K562 (cell line): ENCODE results near the gene TRNAU1AP. TPM values are rescaled to one million over a fixed set of nuclear protein-coding genes. Genes with fewer than 3 reads are reported as not detected.

Experiments used
- CAMTA2 ChIP-seq: fragments of 250-450 bp; sonication (Bioruptor Pico); conservative IDR thresholded peaks from 2 replicates; pipeline ENCODE4 v1.5.1; 2022
- ETV5 ChIP-seq: sonication (generic); formaldehyde crosslinking; IDR thresholded peaks from 2 replicates; pipeline ENCODE4 v1.4.0; 2020; ENCODE audit warnings: low read depth, mild to moderate bottlenecking, missing genetic modification reagents
- HMG20B ChIP-seq: fragments of 250-450 bp; sonication (Bioruptor Pico); IDR thresholded peaks from 2 replicates; pipeline ENCODE4 v1.5.0; 2021; ENCODE audit warnings: mild to moderate bottlenecking
- MTA2 ChIP-seq: fragments of 450-650 bp; IDR thresholded peaks from 2 replicates; pipeline ENCODE4 v1.6.1; 2016; ENCODE audit warnings: low read depth
- MTA3 ChIP-seq: fragments of 450-650 bp; formaldehyde crosslinking; IDR thresholded peaks from 2 replicates; pipeline ENCODE4 v1.6.1; 2017; ENCODE audit warnings: mild to moderate bottlenecking, borderline replicate concordance
- NFIC ChIP-seq: fragments of 450-650 bp; IDR thresholded peaks from 2 replicates; pipeline ENCODE4 v1.6.1; 2017; ENCODE audit warnings: mild to moderate bottlenecking, inconsistent platforms
- POLR2B ChIP-seq: fragments of 450-650 bp; IDR thresholded peaks from 2 replicates; pipeline ENCODE4 v1.6.1; 2018; ENCODE audit warnings: low read depth; ENCODE audit not compliant: partially characterized antibody
- SMARCC2 ChIP-seq: fragments of 450-650 bp; IDR thresholded peaks from 2 replicates; pipeline ENCODE4 v1.6.1; 2017; ENCODE audit warnings: antibody characterized with exemption, moderate library complexity, mild to moderate bottlenecking, low read depth
- TCF3 ChIP-seq: sonication (generic); formaldehyde crosslinking; IDR thresholded peaks from 2 replicates; pipeline ENCODE4 v1.4.0; 2020; ENCODE audit warnings: mild to moderate bottlenecking, missing genetic modification reagents
- ZNF12 ChIP-seq: sonication (generic); formaldehyde crosslinking; IDR thresholded peaks from 2 replicates; pipeline ENCODE4 v1.4.0; 2020; ENCODE audit warnings: mild to moderate bottlenecking, missing genetic modification reagents
- ZNF165 ChIP-seq: fragments of 250-450 bp; sonication (Bioruptor Pico); IDR thresholded peaks from 2 replicates; pipeline ENCODE4 v1.4.0; 2020; ENCODE audit warnings: borderline replicate concordance
- ZNF57 ChIP-seq: fragments of 450-650 bp; formaldehyde crosslinking; IDR thresholded peaks from 2 replicates; pipeline ENCODE4 v1.4.0; 2020; ENCODE audit warnings: mild to moderate bottlenecking, moderate library complexity
- polyA plus RNA-seq, 8 experiments: library from polyadenylated mRNA; depleted of rRNA in 4 of 8; stranded (reverse) in 5 of 8; unstranded in 3 of 8; fragments of >200 nt; fragmentation: Nextera tagmentation in 2 of 8; fragmentation: Illumina TruSeq in 1 of 8; extraction: Ambion mirVana in 2 of 8; extraction: Trizol in 1 of 8; gene quantifications; 2 replicates each; pipeline versions ENCODE4 v1.2.1 to v1.2.3, GENCODE V29; 2011 to 2014; ENCODE audit warnings: inconsistent platforms in 1 of 8, missing spikeins in 1 of 8
- total RNA-seq, 7 experiments: library from RNA; depleted of rRNA in 6 of 7; stranded (reverse); fragments of >200 nt in 6 of 7; fragmentation: Illumina TruSeq in 2 of 7; extraction: Trizol in 2 of 7; gene quantifications; 2 replicates each; pipeline versions ENCODE4 v1.2.1 to v1.2.3, GENCODE V29; 2011 to 2021; ENCODE audit warnings: low replicate concordance in 1 of 7
- TF ChIP-seq, protein P1 (sequence below): fragments of 450-650 bp; IDR thresholded peaks from 2 replicates; pipeline ENCODE4 v1.6.1; 2017; ENCODE audit warnings: antibody characterized with exemption, mild to moderate bottlenecking
- TF ChIP-seq, protein P2 (sequence below): fragments of 450-650 bp; IDR thresholded peaks from 2 replicates; pipeline ENCODE4 v1.7.1; 2018; ENCODE audit warnings: mild to moderate bottlenecking, low read depth; ENCODE audit not compliant: partially characterized antibody
- TF ChIP-seq, protein P3 (sequence below), 2 experiments: fragments of 450-650 bp in 1 of 2; sonication (generic) in 1 of 2; formaldehyde crosslinking in 1 of 2; IDR thresholded peaks in 1 of 2; conservative IDR thresholded peaks in 1 of 2; 2 replicates each; pipeline versions ENCODE4 v1.6.1 to v1.8.1; 2016 to 2023; ENCODE audit warnings: mild to moderate bottlenecking in 2 of 2, moderate library complexity in 2 of 2, inconsistent platforms in 1 of 2, missing genetic modification reagents in 1 of 2
- TF ChIP-seq, protein P4 (sequence below): sonication (generic); formaldehyde crosslinking; IDR thresholded peaks from 2 replicates; pipeline ENCODE4 v1.9.0; 2022; ENCODE audit warnings: mild to moderate bottlenecking, missing genetic modification reagents
- TF ChIP-seq, protein P5 (sequence below), 2 experiments: IDR thresholded peaks; 2 replicates each; pipeline ENCODE4 v1.6.1; 2011; ENCODE audit warnings: borderline replicate concordance in 1 of 2, control low read depth in 1 of 2, low read depth in 1 of 2, low read length in 1 of 2, mild to moderate bottlenecking in 1 of 2, mixed read lengths in 1 of 2, moderate library complexity in 1 of 2; ENCODE audit not compliant: insufficient read depth in 1 of 2, insufficient read length in 1 of 2, poor library complexity in 1 of 2, severe bottlenecking in 1 of 2; ENCODE audit errors: extremely low read depth in 1 of 2

TRNAU1AP gene
- total and polyA plus RNA-seq, 9 of the 15 experiments (the other 6 are each of a cell fraction or from before 2014, with no cell fraction given), result 34.9 to 110 (median 46.3) TPM

DNA sequence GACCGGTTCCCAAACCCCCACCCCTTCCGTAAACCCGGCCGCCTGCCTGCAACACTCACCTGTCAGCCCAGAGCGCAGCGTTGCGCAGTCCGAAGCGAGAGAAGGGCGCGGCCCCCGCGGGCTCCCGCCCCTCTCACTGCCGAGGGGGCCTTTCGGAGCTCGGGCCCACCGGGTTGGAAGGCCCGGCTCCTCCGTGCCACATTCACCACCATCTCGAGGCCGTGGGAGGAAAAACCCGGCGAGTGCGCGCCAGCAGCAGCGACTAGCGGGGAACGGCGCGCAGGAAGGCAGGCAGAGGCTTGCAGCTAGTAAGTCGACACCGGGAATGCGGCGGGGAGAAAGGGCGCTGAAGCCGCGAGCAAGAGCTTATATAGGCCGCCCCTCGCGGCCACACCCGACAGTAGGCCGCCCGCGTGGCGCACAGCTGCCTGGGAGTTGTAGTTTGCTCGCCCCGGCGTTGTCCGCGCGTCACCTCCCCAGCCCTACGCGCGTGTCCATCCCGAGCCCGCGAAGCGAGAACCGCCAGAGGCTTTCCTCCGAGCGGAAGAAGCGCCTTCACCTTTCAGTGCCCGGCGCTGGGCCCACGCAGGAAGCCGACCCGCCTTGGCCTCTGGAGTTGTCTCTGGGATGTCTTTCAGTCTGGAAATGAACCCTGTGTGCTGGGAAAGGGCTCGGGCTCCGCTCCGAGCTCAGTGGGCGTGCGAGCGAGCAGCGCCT lies 28.8 kb downstream of the TRNAU1AP start (continued):
- TF ChIP-seq, protein P1, sequence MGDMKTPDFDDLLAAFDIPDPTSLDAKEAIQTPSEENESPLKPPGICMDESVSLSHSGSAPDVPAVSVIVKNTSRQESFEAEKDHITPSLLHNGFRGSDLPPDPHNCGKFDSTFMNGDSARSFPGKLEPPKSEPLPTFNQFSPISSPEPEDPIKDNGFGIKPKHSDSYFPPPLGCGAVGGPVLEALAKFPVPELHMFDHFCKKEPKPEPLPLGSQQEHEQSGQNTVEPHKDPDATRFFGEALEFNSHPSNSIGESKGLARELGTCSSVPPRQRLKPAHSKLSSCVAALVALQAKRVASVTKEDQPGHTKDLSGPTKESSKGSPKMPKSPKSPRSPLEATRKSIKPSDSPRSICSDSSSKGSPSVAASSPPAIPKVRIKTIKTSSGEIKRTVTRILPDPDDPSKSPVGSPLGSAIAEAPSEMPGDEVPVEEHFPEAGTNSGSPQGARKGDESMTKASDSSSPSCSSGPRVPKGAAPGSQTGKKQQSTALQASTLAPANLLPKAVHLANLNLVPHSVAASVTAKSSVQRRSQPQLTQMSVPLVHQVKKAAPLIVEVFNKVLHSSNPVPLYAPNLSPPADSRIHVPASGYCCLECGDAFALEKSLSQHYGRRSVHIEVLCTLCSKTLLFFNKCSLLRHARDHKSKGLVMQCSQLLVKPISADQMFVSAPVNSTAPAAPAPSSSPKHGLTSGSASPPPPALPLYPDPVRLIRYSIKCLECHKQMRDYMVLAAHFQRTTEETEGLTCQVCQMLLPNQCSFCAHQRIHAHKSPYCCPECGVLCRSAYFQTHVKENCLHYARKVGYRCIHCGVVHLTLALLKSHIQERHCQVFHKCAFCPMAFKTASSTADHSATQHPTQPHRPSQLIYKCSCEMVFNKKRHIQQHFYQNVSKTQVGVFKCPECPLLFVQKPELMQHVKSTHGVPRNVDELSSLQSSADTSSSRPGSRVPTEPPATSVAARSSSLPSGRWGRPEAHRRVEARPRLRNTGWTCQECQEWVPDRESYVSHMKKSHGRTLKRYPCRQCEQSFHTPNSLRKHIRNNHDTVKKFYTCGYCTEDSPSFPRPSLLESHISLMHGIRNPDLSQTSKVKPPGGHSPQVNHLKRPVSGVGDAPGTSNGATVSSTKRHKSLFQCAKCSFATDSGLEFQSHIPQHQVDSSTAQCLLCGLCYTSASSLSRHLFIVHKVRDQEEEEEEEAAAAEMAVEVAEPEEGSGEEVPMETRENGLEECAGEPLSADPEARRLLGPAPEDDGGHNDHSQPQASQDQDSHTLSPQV, result peak; percentile 77
- TF ChIP-seq, protein P2, sequence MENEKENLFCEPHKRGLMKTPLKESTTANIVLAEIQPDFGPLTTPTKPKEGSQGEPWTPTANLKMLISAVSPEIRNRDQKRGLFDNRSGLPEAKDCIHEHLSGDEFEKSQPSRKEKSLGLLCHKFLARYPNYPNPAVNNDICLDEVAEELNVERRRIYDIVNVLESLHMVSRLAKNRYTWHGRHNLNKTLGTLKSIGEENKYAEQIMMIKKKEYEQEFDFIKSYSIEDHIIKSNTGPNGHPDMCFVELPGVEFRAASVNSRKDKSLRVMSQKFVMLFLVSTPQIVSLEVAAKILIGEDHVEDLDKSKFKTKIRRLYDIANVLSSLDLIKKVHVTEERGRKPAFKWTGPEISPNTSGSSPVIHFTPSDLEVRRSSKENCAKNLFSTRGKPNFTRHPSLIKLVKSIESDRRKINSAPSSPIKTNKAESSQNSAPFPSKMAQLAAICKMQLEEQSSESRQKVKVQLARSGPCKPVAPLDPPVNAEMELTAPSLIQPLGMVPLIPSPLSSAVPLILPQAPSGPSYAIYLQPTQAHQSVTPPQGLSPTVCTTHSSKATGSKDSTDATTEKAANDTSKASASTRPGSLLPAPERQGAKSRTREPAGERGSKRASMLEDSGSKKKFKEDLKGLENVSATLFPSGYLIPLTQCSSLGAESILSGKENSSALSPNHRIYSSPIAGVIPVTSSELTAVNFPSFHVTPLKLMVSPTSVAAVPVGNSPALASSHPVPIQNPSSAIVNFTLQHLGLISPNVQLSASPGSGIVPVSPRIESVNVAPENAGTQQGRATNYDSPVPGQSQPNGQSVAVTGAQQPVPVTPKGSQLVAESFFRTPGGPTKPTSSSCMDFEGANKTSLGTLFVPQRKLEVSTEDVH, result no peak
- TF ChIP-seq ZNF165 (peak; percentile 44; the same call in 1 of the 2 replicates), MTA3 (peak; percentile 100), SMARCC2 (no peak), NFIC (peak; percentile 85), ZNF12 (CRISPR knock-in tag) (peak; percentile 77; the same call in 1 of the 2 replicates), MTA2 (no peak), POLR2B (peak; percentile 100), CAMTA2 (CRISPR knock-in tag) (no peak; the same call in 1 of the 2 replicates), TCF3 (CRISPR knock-in tag) (no peak), ETV5 (CRISPR knock-in tag) (peak; percentile 80), HMG20B (CRISPR knock-in tag) (no peak), ZNF57 (CRISPR knock-in tag) (no peak)
- TF ChIP-seq, protein P3, sequence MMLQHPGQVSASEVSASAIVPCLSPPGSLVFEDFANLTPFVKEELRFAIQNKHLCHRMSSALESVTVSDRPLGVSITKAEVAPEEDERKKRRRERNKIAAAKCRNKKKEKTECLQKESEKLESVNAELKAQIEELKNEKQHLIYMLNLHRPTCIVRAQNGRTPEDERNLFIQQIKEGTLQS (IDR thresholded peaks at IDR 0.05), result no peak; the same call in 1 of the 2 replicates
- TF ChIP-seq, protein P3 (CRISPR knock-in tag; conservative IDR thresholded peaks at IDR 0.05), result peak; percentile 91
- TF ChIP-seq, protein P4, sequence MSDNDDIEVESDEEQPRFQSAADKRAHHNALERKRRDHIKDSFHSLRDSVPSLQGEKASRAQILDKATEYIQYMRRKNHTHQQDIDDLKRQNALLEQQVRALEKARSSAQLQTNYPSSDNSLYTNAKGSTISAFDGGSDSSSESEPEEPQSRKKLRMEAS (CRISPR knock-in tag), result peak; percentile 94
- TF ChIP-seq, protein P5, sequence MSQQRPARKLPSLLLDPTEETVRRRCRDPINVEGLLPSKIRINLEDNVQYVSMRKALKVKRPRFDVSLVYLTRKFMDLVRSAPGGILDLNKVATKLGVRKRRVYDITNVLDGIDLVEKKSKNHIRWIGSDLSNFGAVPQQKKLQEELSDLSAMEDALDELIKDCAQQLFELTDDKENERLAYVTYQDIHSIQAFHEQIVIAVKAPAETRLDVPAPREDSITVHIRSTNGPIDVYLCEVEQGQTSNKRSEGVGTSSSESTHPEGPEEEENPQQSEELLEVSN (IDR thresholded peaks at IDR 0.05; ENCODE audit: borderline replicate concordance in 1 of 2, extremely low read depth in 1 of 2, insufficient read depth in 1 of 2, insufficient read length in 1 of 2, low read depth in 1 of 2, low read length in 1 of 2, poor library complexity in 1 of 2, severe bottlenecking in 1 of 2), result peak; percentile 92 to 96
